NCI-H1105 (cell line): Measurements from ENCODE around the gene FAM117A.

Source experiments
- DNase-seq: peaks from one replicate; lab custom pipeline; 2025; lab: John Stamatoyannopoulos, UW

FAM117A gene

GRCh38 chr17:49707608-49708514 lies 56.1 kb downstream of the FAM117A start, which contains the start of gene SLC35B1:
Gene SLC35B1, minus strand, starts transcription at chr17:49707964. Its CDS starts 131 bp downstream, at chr17:49707833.
- peak; percentile 95 for DNase-seq

- no peak for DNase-seq
Observed at GRCh38 chr17:49707246-49707607, 56.7 kb downstream of the FAM117A start.

- DNase-seq, result no peak
Observed at GRCh38 chr17:49705254-49705653, 58.7 kb downstream of the FAM117A start.

- DNase-seq, result no peak
Observed at GRCh38 chr17:49703557-49704277, 60.2 kb downstream of the FAM117A start.

GRCh38 chr17:49700960-49701359 lies 63.0 kb downstream of the FAM117A start:
- no peak for DNase-seq

GRCh38 chr17:49699966-49700575 lies 63.9 kb downstream of the FAM117A start:
- no peak for DNase-seq

- no peak for DNase-seq
Observed at GRCh38 chr17:49698005-49698404, 65.9 kb downstream of the FAM117A start.

GRCh38 chr17:49696233-49696761 lies 67.6 kb downstream of the FAM117A start:
- no peak for DNase-seq

GRCh38 chr17:49695698-49696232 lies 68.2 kb downstream of the FAM117A start:
- no peak for DNase-seq

- DNase-seq, result peak; percentile 3
Observed at GRCh38 chr17:49694847-49695697, 68.9 kb downstream of the FAM117A start.

- no peak for DNase-seq
Observed at GRCh38 chr17:49692751-49693150, 71.2 kb downstream of the FAM117A start.

GRCh38 chr17:49691677-49692191 lies 72.2 kb downstream of the FAM117A start:
- DNase-seq, result no peak

- no peak for DNase-seq
Observed at GRCh38 chr17:49691086-49691676, 72.8 kb downstream of the FAM117A start.

GRCh38 chr17:49690256-49690655 lies 73.7 kb downstream of the FAM117A start:
- DNase-seq, result no peak

- DNase-seq, result no peak
Observed at GRCh38 chr17:49688848-49689247, 75.1 kb downstream of the FAM117A start.

GRCh38 chr17:49687878-49688491 lies 75.9 kb downstream of the FAM117A start:
- no peak for DNase-seq

GRCh38 chr17:49681106-49681979 lies 82.6 kb downstream of the FAM117A start:
- DNase-seq, result no peak

- no peak for DNase-seq
Observed at GRCh38 chr17:49680314-49680713, 83.6 kb downstream of the FAM117A start.
